Inflammatory macrophage treated with lipopolysaccharide for 4 hours (primary cell): ENCODE data around the gene TRPM1.

Source experiments
- DNase-seq: peaks from one replicate; pipeline ENCODE4 v3.0.0-alpha.2; 2020

TRPM1 gene

DNA sequence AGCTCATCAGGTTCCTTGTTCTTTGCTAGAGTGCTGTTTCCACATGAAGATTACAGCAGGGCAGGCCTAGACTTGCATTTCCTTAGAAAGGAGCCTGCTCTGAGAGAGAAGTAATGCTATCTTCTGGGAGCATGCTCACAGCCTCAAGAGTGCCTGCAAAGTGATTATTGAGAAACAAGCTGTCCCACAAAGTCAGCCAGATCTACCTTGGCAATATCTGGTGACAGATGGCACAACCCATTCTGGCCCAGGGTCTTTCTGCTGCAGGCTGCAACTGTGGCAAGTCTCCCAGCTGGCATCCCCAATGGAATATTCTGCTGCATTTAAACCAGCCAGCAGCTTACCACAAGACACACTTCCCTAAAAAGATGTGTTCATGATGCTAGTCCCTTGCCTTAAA lies 139.4 kb downstream of the TRPM1 start:
- DNase-seq = no peak

DNA sequence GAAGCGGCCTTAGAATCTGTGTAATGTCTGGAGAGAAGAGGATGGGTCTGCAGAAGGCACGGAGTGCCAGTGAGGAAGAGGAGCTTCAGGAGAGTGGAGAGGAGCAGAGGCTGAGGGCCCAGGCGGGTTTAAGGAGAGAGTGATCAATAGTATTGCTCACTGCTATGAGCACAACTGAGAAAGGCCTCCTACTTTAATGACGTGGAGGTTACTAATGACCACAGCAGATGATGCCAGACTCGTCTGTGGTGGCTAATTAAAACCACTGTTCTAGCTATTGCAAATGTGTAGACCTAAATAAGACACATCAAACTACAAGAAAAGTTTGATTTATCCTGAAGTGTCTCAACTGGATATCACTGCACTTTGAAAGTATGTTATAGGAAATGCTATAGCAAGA lies 143.3 kb downstream of the TRPM1 start:
- DNase-seq = no peak

DNA sequence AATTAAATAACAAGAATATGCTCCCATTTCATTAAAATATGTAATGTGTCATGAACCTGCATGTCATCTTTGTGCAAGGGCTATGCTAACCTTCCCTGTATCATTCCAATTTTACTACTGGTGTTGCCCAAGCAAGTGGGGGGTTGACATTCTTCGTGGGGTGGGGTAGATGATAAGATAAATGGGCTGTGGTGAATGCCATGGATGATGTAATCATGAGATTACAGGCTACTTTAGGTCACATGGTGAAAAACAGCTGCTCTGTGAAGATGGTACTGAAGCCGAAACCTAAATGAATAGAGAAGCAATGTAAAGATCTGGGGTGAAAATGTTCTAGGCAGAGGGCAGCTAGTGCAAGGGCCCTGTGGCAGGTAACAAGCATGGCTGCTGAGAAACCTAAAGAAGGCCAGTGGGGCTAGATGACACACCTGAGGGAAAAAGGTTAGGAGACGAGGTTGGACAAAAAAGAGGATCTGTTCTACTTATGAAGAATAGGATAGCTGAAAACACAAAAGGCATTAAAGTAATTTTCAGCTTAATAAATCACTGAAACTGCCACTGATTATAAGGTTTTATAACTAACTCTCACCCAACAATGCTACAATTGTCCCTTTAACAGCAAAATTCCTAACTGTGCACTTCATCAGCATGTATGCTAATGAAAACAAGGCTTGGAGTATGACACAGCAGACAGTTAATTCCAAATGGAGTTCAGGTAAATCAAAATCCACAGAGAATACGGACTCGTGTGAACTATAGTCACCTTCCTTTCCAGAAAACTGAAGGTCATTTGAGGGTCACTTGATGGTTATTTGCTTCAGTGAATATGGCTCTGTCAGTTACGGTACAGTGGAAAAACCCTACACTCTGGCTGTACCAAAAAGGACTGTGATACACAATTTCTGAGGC lies 145.1 kb downstream of the TRPM1 start:
- no peak for DNase-seq

DNA sequence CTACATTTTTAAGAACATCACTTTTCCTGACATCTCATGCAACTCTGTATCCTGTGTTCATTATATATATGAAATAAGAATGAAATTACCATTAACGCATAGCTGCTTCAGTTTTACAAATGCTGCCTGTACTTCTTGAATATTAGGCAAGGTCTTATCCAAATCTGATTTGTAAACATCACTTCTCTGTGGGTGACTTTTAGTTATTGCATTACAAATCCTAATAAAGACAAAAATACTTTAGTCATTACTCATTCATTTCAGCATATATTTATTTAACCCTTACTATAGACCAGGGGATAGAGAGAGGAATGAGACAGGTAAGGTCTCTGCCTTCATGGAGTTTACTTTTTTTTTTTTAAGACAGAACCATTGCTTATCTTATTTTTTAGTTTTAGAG lies 146.9 kb downstream of the TRPM1 start:
- DNase-seq = no peak

DNA sequence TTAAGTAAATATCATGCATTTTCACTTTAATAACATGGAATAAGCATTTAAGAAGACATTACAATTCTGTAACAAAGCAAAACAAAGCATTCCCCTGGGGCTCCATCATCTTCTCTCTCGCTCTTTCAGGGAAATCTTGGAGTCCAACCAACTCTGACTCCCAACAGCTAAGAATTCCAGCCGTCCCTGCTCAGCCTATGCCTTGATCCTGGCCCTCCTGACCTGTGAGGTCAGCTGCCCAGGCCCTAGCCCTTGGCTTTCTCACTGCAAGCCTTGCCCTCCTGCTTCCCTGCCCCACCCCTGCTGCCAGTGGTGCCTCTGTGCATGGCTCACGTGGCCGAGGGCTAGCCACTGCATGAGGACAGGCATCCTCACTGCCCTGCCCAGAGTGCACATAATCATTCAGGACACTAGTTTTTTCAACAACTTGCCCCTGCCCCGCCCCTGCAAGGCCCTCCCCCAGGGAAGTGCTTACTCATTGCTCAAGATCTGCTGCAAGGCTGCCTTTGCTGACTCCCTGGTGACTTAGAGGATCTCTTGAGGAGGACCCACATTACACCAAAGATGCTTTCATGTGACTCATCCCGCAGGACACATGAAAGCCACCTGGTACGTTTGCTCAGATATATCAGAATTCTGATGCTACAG lies 147.7 kb downstream of the TRPM1 start:
- DNase-seq = peak; percentile 16

DNA sequence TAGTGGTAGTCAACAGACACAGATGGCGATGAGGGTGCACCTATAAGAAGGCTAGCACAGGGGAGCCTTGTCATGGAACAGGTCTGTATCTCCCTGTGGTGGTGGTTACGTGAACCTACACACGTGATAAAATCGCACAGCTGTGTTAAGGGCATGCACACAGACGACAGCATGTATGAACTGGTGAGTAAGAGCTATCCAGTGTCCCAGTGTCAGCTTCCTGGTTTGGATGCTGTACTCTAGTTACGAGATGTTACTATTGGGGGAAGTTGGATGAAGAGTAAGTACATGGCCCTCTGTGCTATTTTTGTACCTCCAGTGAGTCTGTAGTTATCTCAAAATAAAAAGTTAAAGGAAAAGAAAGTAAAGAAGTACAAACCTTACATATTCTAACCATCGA lies 148.3 kb downstream of the TRPM1 start:
- DNase-seq = no peak
